PC-3 (cell line): ENCODE results near the gene MPPED1. TPM values are rescaled to one million over a fixed set of nuclear protein-coding genes. Genes with fewer than 3 reads are reported as not detected.

Source experiments
- ATAC-seq: fragments of 200-7000 bp; cut with Tn5 transposase; 2 replicates; pipeline ENCODE4 v1.9.1; 2020; ENCODE audit warnings: mild to moderate bottlenecking, moderate library complexity
- BruUV-seq: library from RNA; stranded (reverse); fragments of 400-500 nt; replicated peaks from 2 replicates; lab custom pipeline; 2021; lab: Mats Ljungman, UMichigan
- CTCF ChIA-PET: fragments of 300-600 bp; sonication (Branson Sonifier 250); formaldehyde crosslinking; loops from one replicate; lab custom pipeline; 2022; ENCODE audit warnings: antibody characterized with exemption; lab: Charles Lee
- POLR2A ChIA-PET: fragments of 300-600 bp; sonication (Branson Sonifier 250); formaldehyde crosslinking; loops from one replicate; lab custom pipeline; 2022; ENCODE audit warnings: antibody characterized with exemption; ENCODE audit not compliant: unreplicated experiment; lab: Charles Lee
- DNase-seq: peaks from one replicate; pipeline ENCODE4 v3.0.0-alpha.2; 2015
- H2AFZ ChIP-seq: fragments of 300-600 bp; sonication (generic); 2 replicates; pipeline ENCODE4 v1.6.0; 2016; ENCODE audit warnings: antibody characterized with exemption, low read length
- H3F3A ChIP-seq: fragments of 300-600 bp; sonication (generic); one replicate; pipeline ENCODE4 v1.6.0; 2017; ENCODE audit warnings: antibody characterized with exemption, low read length, control low read depth, mild to moderate bottlenecking; ENCODE audit not compliant: unreplicated experiment
- H3K27ac ChIP-seq: fragments of 300-600 bp; sonication (generic); 2 replicates; pipeline ENCODE4 v1.5.1; 2016; ENCODE audit warnings: mild to moderate bottlenecking, low read length
- H3K27me3 ChIP-seq: fragments of 300-600 bp; sonication (generic); 2 replicates; pipeline ENCODE4 v1.6.1; 2016; ENCODE audit warnings: low read length, mixed read lengths
- H3K36me3 ChIP-seq: fragments of 300-600 bp; sonication (generic); 2 replicates; pipeline ENCODE4 v1.6.1; 2016; ENCODE audit warnings: low read depth, mixed run types, low read length, mixed read lengths
- H3K4me1 ChIP-seq: fragments of 300-600 bp; sonication (generic); 2 replicates; pipeline ENCODE4 v1.5.1; 2016; ENCODE audit warnings: low read length; ENCODE audit not compliant: insufficient read depth
- H3K4me2 ChIP-seq: fragments of 300-600 bp; sonication (generic); 2 replicates; pipeline ENCODE4 v1.6.0; 2016; ENCODE audit warnings: low read length
- H3K4me3 ChIP-seq: fragments of 300-600 bp; sonication (generic); 2 replicates; pipeline ENCODE4 v1.5.1; 2016; ENCODE audit warnings: mild to moderate bottlenecking, low read length, mixed read lengths
- H3K79me2 ChIP-seq: fragments of 300-600 bp; sonication (generic); 2 replicates; pipeline ENCODE4 v1.6.1; 2017; ENCODE audit warnings: low read length, mixed read lengths
- H3K9ac ChIP-seq: fragments of 300-600 bp; sonication (generic); 2 replicates; pipeline ENCODE4 v1.6.0; 2016; ENCODE audit warnings: mild to moderate bottlenecking, low read length
- H3K9me2 ChIP-seq: fragments of 300-600 bp; sonication (generic); replicated peaks from 2 replicates; pipeline ENCODE4 v1.6.1; 2016; ENCODE audit warnings: mixed run types, low read length, mixed read lengths
- H3K9me3 ChIP-seq: fragments of 300-600 bp; sonication (generic); 2 replicates; pipeline ENCODE4 v1.6.1; 2016; ENCODE audit warnings: low read length, mixed read lengths
- H4K20me1 ChIP-seq: fragments of 300-600 bp; sonication (generic); 2 replicates; pipeline ENCODE4 v1.6.1; 2016; ENCODE audit warnings: low read length, mixed read lengths
- CTCF ChIP-seq: fragments of 300-600 bp; sonication (generic); conservative IDR thresholded peaks from 2 replicates; pipeline ENCODE4 v1.5.1; 2017; ENCODE audit warnings: antibody characterized with exemption, low read depth, mild to moderate bottlenecking, low read length
- EZH2 ChIP-seq: fragments of 300-600 bp; sonication (generic); IDR thresholded peaks from one replicate; pipeline ENCODE4 v1.6.1; 2017; ENCODE audit warnings: antibody characterized with exemption, mild to moderate bottlenecking, low read length; ENCODE audit not compliant: unreplicated experiment
- EZH2phosphoT487 ChIP-seq: fragments of 300-600 bp; sonication (generic); IDR thresholded peaks from 2 replicates; pipeline ENCODE4 v1.6.1; 2018; ENCODE audit warnings: mild to moderate bottlenecking, antibody characterized with exemption, low read length, borderline replicate concordance
- intact Hi-C: fragments of 100-400 bp; cut with micrococcal nuclease; formaldehyde crosslinking; loops from 2 replicates; pipeline ENCODE4 v1.9.0; 2023
- total RNA-seq: library from RNA; depleted of rRNA; stranded (reverse); fragments of >200 nt; gene quantifications from 2 replicates; pipeline ENCODE4 v1.2.3, GENCODE V29; 2014

MPPED1 gene
- total RNA-seq, 1 experiment from 2014 or later = not detected

- no peaks in the 10 kb centered on the region for H3F3A ChIP-seq
- no peak overlapping the region for H3K4me3 ChIP-seq
- H3K4me2 ChIP-seq = no peak overlapping the region
- no TSS peak for BruUV-seq
- H3K27ac ChIP-seq = no peak overlapping the region
- TF ChIP-seq EZH2 (no peak), CTCF (no peak), EZH2phosphoT487 (no peak)
- no peaks in the 10 kb centered on the region for H3K9me3 ChIP-seq
- DNase-seq (no peak), ATAC-seq (no peak)
- no peak overlapping the region for H3K9ac ChIP-seq
- H4K20me1 ChIP-seq = no peaks in the 10 kb centered on the region
- H3K4me1 ChIP-seq = no peaks in the 10 kb centered on the region
- ChIA-PET POLR2A (no interaction called here), CTCF (no interaction called here)
- H2AFZ ChIP-seq = no peak overlapping the region
- H3K79me2 ChIP-seq = no peaks in the 10 kb centered on the region
- no peaks in the 10 kb centered on the region for H3K36me3 ChIP-seq
- no peaks in the 10 kb centered on the region for H3K27me3 ChIP-seq
- H3K9me2 ChIP-seq = no peaks in the 10 kb centered on the region
- intact Hi-C loops = no loop called here
Measured at GRCh38 chr22:43475549-43476076, 63.8 kb downstream of the MPPED1 start.

GRCh38 chr22:43476341-43476740 lies 64.5 kb downstream of the MPPED1 start:
- H3K27me3 ChIP-seq = no peaks in the 10 kb centered on the region
- H4K20me1 ChIP-seq = no peaks in the 10 kb centered on the region
- no peak overlapping the region for H3K27ac ChIP-seq
- intact Hi-C loops = no loop called here
- H2AFZ ChIP-seq = no peak overlapping the region
- ATAC-seq (no peak; the same call in 1 of the 2 replicates), DNase-seq (no peak)
- no peaks in the 10 kb centered on the region for H3K79me2 ChIP-seq
- no peaks in the 10 kb centered on the region for H3K9me2 ChIP-seq
- POLR2A ChIA-PET = no interaction called here
- no peak for TF ChIP-seq EZH2phosphoT487
- no peak for TF ChIP-seq EZH2
- TF ChIP-seq CTCF = 0 out of 2 replicates have a peak, but pooled peaks have one; percentile 11
- H3K4me3 ChIP-seq = no peak overlapping the region
- H3K9me3 ChIP-seq = no peaks in the 10 kb centered on the region
- no peaks in the 10 kb centered on the region for H3K4me1 ChIP-seq
- H3K36me3 ChIP-seq = no peaks in the 10 kb centered on the region
- no peak overlapping the region for H3K4me2 ChIP-seq
- no TSS peak for BruUV-seq
- H3F3A ChIP-seq = no peaks in the 10 kb centered on the region
- CTCF ChIA-PET = no interaction called here
- no peak overlapping the region for H3K9ac ChIP-seq

GRCh38 chr22:43476751-43477725 lies 65.2 kb downstream of the MPPED1 start:
- no peaks in the 10 kb centered on the region for H3K27me3 ChIP-seq
- H3K9me3 ChIP-seq = no peaks in the 10 kb centered on the region
- no peaks in the 10 kb centered on the region for H3K4me1 ChIP-seq
- no peaks in the 10 kb centered on the region for H3K9me2 ChIP-seq
- no peak overlapping the region for H3K4me3 ChIP-seq
- DNase-seq (no peak), ATAC-seq (no peak)
- ChIA-PET POLR2A (no interaction called here), CTCF (no interaction called here)
- H3K36me3 ChIP-seq = no peaks in the 10 kb centered on the region
- no peak overlapping the region for H3K4me2 ChIP-seq
- no peaks in the 10 kb centered on the region for H3F3A ChIP-seq
- intact Hi-C loops = no loop called here
- no peak overlapping the region for H3K27ac ChIP-seq
- H2AFZ ChIP-seq = no peak overlapping the region
- BruUV-seq = no TSS peak
- H4K20me1 ChIP-seq = no peaks in the 10 kb centered on the region
- TF ChIP-seq EZH2phosphoT487 (no peak), CTCF (no peak), EZH2 (no peak)
- H3K79me2 ChIP-seq = no peaks in the 10 kb centered on the region
- no peak overlapping the region for H3K9ac ChIP-seq
